ENCODE data around the gene KLHL5.

KLHL5 gene

DNA sequence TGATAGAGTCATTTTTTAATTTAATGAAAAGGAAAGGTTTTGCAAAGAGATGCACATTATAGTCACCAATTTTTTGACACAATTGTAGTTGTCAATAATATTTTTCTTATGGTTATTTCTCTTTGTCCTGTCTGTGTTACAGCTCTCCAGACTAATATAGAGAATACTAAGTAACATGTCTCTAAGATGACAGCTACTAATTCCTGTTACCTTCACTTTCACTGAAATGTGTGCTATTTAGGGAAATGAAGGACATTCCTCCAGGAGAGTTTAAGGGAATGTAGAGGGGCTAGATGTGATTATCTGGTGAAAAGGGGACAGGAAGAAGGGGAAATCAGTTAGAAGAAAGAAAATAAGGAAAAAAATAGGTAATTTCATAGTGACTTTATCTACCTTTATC lies 1.4 kb downstream of the KLHL5 start:
- no peak for DNase-seq (ENCODE audit: low read depth)
- no peak overlapping the region for H3K4me3 ChIP-seq (ENCODE audit: low read depth, low read length)
- TF ChIP-seq, protein P1, sequence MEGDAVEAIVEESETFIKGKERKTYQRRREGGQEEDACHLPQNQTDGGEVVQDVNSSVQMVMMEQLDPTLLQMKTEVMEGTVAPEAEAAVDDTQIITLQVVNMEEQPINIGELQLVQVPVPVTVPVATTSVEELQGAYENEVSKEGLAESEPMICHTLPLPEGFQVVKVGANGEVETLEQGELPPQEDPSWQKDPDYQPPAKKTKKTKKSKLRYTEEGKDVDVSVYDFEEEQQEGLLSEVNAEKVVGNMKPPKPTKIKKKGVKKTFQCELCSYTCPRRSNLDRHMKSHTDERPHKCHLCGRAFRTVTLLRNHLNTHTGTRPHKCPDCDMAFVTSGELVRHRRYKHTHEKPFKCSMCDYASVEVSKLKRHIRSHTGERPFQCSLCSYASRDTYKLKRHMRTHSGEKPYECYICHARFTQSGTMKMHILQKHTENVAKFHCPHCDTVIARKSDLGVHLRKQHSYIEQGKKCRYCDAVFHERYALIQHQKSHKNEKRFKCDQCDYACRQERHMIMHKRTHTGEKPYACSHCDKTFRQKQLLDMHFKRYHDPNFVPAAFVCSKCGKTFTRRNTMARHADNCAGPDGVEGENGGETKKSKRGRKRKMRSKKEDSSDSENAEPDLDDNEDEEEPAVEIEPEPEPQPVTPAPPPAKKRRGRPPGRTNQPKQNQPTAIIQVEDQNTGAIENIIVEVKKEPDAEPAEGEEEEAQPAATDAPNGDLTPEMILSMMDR (conservative IDR thresholded peaks at IDR 0.05; ENCODE audit: low read depth, low read length): no peak

DNA sequence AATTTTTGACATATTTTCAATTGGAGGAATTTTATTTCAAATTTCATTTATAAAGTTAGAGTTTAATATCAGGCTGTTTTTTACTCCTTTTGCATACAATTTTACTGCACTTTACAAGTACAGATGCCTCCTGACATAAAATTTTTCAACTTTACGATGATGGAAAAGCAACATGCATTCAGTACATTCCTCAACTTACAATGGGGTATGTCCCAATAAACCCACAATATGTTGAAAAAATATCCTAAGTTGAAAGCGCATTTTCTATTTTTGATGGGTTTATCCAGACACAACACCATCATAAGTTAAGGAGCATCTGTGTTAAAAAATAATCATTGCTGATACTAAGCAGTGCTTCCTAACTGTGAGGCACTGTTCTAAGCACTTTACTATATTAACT lies 4.3 kb downstream of the KLHL5 start:
- TF ChIP-seq, protein P1 (conservative IDR thresholded peaks at IDR 0.05; ENCODE audit: low read depth, low read length): no peak
- no peak overlapping the region for H3K4me3 ChIP-seq (ENCODE audit: low read depth, low read length)
- peak; percentile 66 for DNase-seq (ENCODE audit: low read depth)

DNA sequence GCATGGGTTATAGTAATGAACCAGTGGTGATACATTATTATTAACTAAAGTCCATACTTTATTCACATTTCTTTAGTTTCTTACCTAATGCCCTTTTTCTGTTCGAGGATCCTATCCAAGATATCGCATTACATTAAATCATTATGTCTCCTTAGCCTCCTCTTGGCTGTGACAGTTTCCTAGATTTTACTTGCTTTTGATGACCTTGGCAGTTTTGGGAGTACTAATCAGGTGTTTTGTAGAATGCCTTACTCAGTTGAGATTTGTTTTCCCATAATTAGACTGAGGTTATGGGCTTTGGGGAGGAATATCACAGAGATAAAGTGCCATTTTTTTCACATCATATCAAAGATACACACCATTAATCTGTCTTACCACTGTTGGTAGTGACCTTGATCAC lies 5.0 kb downstream of the KLHL5 start:
- TF ChIP-seq, protein P1 (conservative IDR thresholded peaks at IDR 0.05; ENCODE audit: low read depth, low read length): no peak
- DNase-seq (ENCODE audit: low read depth): no peak
- no peak overlapping the region for H3K4me3 ChIP-seq (ENCODE audit: low read depth, low read length)

DNA sequence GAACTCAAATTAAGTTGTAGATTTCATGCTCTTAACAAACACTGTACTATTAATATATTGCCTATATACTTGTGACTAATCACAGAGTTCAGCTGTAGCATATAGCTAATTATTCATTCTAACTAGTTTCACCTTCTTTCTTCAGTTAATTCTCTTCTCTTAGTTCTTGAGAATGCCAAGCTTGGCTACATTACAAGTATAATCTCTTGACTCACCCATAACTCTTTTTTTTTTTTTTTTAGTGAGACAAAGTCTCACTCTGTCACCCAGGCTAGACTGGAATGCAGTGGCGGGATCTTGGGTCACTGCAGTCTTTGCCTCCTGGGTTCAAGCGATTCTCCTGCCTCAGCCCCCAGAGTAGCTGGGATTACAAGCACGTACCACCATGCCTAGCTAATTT lies 5.4 kb downstream of the KLHL5 start:
- DNase-seq (ENCODE audit: low read depth): peak; percentile 27
- no peak overlapping the region for H3K4me3 ChIP-seq (ENCODE audit: low read depth, low read length)
- TF ChIP-seq, protein P1 (conservative IDR thresholded peaks at IDR 0.05; ENCODE audit: low read depth, low read length): no peak

DNA sequence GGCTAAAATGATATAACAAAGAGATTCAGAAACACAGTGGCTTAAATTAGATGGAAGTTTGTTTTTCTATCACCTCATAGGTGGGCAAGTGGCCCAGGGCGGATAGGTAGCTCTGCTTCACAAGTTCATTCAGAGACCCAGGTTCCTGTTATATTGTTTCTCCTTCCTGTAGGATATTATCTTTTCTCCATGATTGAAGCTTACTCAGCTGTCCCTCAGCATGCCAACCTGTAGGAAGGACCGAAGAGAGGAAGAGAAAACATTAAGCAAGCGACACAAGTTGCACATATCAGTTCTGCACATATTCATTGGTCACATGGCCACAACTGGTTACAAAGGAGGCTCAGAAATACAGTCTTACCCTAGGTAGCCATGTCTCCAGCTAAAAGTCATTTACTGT lies 6.9 kb downstream of the KLHL5 start:
- TF ChIP-seq, protein P1 (conservative IDR thresholded peaks at IDR 0.05; ENCODE audit: low read depth, low read length): no peak
- no peak for DNase-seq (ENCODE audit: low read depth)
- no peak overlapping the region for H3K4me3 ChIP-seq (ENCODE audit: low read depth, low read length)

DNA sequence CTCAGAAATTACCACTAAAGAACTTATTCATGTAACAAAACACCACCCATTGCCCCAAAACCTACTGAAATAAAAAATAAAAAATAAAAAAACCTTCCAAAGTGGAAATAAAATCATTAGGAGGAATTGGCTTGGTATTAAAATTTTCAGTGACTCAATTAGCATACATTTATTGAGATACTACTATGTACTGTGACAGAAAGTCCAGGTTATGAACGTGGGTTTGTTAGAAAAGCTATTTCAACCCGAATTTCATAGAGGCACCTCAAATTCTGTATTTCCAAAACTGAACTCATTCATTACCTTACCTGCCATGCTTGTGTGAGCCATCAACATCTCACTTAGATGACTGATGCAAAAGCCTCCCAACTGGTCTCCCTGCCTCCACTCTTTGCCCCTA lies 16.8 kb downstream of the KLHL5 start:
- no peak for DNase-seq (ENCODE audit: low read depth)
- H3K4me3 ChIP-seq (ENCODE audit: low read depth, low read length): no peak overlapping the region
- TF ChIP-seq, protein P1 (conservative IDR thresholded peaks at IDR 0.05; ENCODE audit: low read depth, low read length): no peak

DNA sequence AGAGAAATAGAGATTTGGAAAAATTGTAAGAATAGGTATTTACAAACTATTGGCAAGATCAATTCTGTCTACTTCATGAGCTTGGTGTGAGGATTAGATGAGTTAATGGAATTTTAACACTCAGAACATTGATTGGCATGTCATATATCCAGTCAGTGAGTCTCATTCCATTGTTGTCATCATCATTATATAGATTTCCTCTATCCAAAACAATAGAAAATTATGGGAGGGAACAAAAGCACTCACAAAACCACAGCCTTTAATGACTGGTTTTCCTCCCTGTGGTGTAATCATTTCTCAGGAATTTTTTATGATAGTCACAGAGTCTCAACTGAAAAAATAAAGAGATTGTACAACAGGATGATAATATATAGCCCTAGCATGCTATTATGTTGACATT lies 21.1 kb downstream of the KLHL5 start:
- peak; percentile 30 for DNase-seq (ENCODE audit: low read depth)
- no peak overlapping the region for H3K4me3 ChIP-seq (ENCODE audit: low read depth, low read length)
- TF ChIP-seq, protein P1 (conservative IDR thresholded peaks at IDR 0.05; ENCODE audit: low read depth, low read length): no peak

Data from choroid plexus epithelial cell (primary cell).